DND-41 (cell line): Measurements from ENCODE around the gene PRDM5.
"Not testable (repeated sequence)": the region's sequence is repeated elsewhere in the genome, so short reads cannot be mapped to it uniquely, and the experiment has no call there.

ENCODE experiments used
- ATAC-seq: fragments of 200-7000 bp; cut with Tn5 transposase; 3 replicates; pipeline ENCODE4 v1.9.1; 2021; ENCODE audit warnings: low read depth; ENCODE audit not compliant: insufficient read depth
- DNase-seq: peaks from one replicate; pipeline ENCODE4 v3.0.0-alpha.2; 2020
- H2AFZ ChIP-seq: 2 replicates; pipeline ENCODE4 v1.6.0; 2012; ENCODE audit warnings: low read depth, low read length
- H3K27ac ChIP-seq: 2 replicates; pipeline ENCODE4 v1.5.1; 2012; ENCODE audit warnings: low read length, inconsistent platforms
- H3K27me3 ChIP-seq: fragments of 200-600 bp; sonication (generic); 2 replicates; pipeline ENCODE4 v1.6.0; 2012; ENCODE audit warnings: low read length, mild to moderate bottlenecking, inconsistent platforms; ENCODE audit not compliant: insufficient read depth, poor library complexity
- H3K36me3 ChIP-seq: 2 replicates; pipeline ENCODE4 v1.5.1; 2012; ENCODE audit warnings: low read length, inconsistent platforms; ENCODE audit not compliant: insufficient read depth
- H3K4me1 ChIP-seq: 2 replicates; pipeline ENCODE4 v1.5.1; 2012; ENCODE audit warnings: mild to moderate bottlenecking, low read length; ENCODE audit not compliant: insufficient read depth
- H3K4me2 ChIP-seq: 2 replicates; pipeline ENCODE4 v1.6.0; 2012; ENCODE audit warnings: mild to moderate bottlenecking, moderate library complexity, low read length, inconsistent platforms; ENCODE audit not compliant: insufficient read depth
- H3K4me3 ChIP-seq, 2 experiments: fragments of 200-600 bp in 1 of 2; shearing (Covaris generic) in 1 of 2; 2 replicates each; pipeline ENCODE4 v1.5.1; 2012 to 2016; ENCODE audit warnings: inconsistent platforms in 2 of 2, low read length in 2 of 2, mild to moderate bottlenecking in 2 of 2, low read depth in 1 of 2, moderate library complexity in 1 of 2
- H3K79me2 ChIP-seq: 2 replicates; pipeline ENCODE4 v1.6.0; 2012; ENCODE audit warnings: low read length, inconsistent platforms; ENCODE audit not compliant: insufficient read depth
- H3K9ac ChIP-seq: 2 replicates; pipeline ENCODE4 v1.6.0; 2012; ENCODE audit warnings: low read depth, mild to moderate bottlenecking, inconsistent platforms, low read length, moderate library complexity
- H3K9me3 ChIP-seq: 2 replicates; pipeline ENCODE4 v1.5.1; 2012; ENCODE audit warnings: low read length, moderate library complexity, mild to moderate bottlenecking, inconsistent platforms; ENCODE audit not compliant: insufficient read depth, severe bottlenecking
- H4K20me1 ChIP-seq: 2 replicates; pipeline ENCODE4 v1.6.0; 2012; ENCODE audit warnings: low read length; ENCODE audit not compliant: insufficient read depth
- CTCF ChIP-seq: IDR thresholded peaks from 2 replicates; pipeline ENCODE4 v1.5.1; 2012; ENCODE audit warnings: borderline replicate concordance, low read length, moderate library complexity, mild to moderate bottlenecking; ENCODE audit not compliant: poor library complexity, severe bottlenecking; ENCODE audit errors: extremely low read depth
- EZH2 ChIP-seq: IDR thresholded peaks from 3 replicates; pipeline ENCODE4 v1.6.1; 2012; ENCODE audit warnings: borderline replicate concordance, low read depth, mild to moderate bottlenecking, moderate library complexity, low read length, inconsistent platforms; ENCODE audit not compliant: severe bottlenecking

The PRDM5 gene

GRCh38 chr4:120653804-120654573 lies 268.5 kb downstream of the PRDM5 start:
- Histone ChIP-seq H3K27ac (no peak overlapping the region), H3K9me3 (no peaks in the 10 kb centered on the region), H4K20me1 (no peaks in the 10 kb centered on the region), H3K9ac (no peak overlapping the region), H3K27me3 (no peaks in the 10 kb centered on the region), H3K4me2 (no peak overlapping the region), H2AFZ (no peak overlapping the region), H3K79me2 (no peaks in the 10 kb centered on the region), H3K4me3 (no peak overlapping the region), H3K4me1 (no peaks in the 10 kb centered on the region), H3K36me3 (no peaks in the 10 kb centered on the region)
- no peak for TF ChIP-seq EZH2
- no peak for TF ChIP-seq CTCF
- DNase-seq = no peak
- ATAC-seq = no peak

- H3K27me3 ChIP-seq, H3K9ac ChIP-seq, H3K4me3 ChIP-seq, H3K36me3 ChIP-seq, ATAC-seq, H2AFZ ChIP-seq, H3K4me1 ChIP-seq, H3K4me2 ChIP-seq, H3K27ac ChIP-seq, H3K9me3 ChIP-seq, DNase-seq, H3K79me2 ChIP-seq, H4K20me1 ChIP-seq: not testable (repeated sequence)
Measured at GRCh38 chr4:120648336-120648735, 274.2 kb downstream of the PRDM5 start.
